AG09309 (cell line): ENCODE results near the gene RESF1.
A peak's percentile ranks its signal among the peaks of the same experiment; 100 is the strongest.

Experiments
- DNase-seq: peaks from one replicate; pipeline ENCODE4 v3.0.0-alpha.2; 2010; ENCODE audit warnings: low read depth
- H3K4me3 ChIP-seq: 2 replicates; pipeline ENCODE4 v1.5.1; 2011; ENCODE audit warnings: mild to moderate bottlenecking, low read depth, low read length, moderate library complexity; ENCODE audit not compliant: control insufficient read depth
- CTCF ChIP-seq: IDR thresholded peaks from 2 replicates; pipeline ENCODE4 v1.5.1; 2011; ENCODE audit warnings: mild to moderate bottlenecking, low read depth, low read length, inconsistent platforms; ENCODE audit not compliant: insufficient read depth, control insufficient read depth; ENCODE audit errors: missing control alignments

Gene RESF1, protein sequence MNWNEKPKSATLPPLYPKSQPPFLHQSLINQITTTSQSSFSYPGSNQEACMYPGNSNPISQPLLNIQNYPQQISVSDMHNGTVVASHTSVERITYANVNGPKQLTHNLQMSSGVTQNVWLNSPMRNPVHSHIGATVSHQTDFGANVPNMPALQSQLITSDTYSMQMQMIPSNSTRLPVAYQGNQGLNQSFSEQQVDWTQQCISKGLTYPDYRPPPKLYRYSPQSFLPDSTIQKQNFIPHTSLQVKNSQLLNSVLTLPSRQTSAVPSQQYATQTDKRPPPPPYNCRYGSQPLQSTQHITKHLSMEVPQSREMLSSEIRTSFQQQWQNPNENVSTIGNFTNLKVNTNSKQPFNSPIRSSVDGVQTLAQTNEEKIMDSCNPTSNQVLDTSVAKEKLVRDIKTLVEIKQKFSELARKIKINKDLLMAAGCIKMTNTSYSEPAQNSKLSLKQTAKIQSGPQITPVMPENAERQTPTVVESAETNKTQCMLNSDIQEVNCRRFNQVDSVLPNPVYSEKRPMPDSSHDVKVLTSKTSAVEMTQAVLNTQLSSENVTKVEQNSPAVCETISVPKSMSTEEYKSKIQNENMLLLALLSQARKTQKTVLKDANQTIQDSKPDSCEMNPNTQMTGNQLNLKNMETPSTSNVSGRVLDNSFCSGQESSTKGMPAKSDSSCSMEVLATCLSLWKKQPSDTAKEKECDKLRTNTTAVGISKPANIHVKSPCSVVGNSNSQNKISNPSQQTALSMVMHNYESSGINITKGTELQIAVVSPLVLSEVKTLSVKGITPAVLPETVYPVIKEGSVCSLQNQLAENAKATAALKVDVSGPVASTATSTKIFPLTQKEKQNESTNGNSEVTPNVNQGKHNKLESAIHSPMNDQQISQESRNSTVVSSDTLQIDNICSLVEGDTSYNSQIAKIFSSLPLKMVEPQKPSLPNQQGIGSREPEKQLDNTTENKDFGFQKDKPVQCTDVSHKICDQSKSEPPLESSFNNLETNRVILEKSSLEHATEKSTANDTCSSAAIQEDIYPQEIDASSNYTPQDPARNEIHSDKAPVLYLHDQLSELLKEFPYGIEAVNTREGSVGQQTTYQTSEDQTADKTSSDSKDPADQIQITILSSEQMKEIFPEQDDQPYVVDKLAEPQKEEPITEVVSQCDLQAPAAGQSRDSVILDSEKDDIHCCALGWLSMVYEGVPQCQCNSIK (N-terminal part only)

DNA sequence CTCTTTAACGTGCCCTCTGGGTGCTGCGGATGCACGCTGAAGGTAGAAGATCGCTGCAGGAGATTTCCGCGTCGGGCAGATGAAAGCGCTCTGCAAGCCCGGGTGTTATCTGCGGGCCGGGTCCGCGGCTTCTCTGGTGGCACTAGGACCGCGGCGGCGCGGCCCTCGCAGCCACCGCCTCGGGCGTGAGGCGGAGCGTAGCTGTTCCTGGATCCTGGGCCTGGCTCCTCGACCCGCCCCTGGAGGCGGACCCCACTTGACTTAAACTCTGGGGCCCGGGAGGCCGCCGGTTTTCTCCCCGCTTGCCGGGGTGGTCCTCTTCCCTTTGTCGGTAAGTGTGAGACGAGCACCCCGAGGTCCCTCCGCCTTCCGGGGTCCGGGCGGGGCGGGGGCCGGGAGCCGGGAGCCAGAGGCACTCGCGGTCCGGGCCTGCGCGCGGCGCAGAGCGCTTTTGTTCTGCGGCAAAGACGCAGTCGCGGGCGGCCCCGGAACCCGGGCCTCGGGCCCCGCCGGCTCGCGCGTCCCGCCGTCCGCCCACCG is at the start of gene RESF1:
RESF1 (plus strand) TSS at position 255 of the 540 bp plus-strand sequence. CDS start 21,541 bp downstream, outside the sequence.
- DNase-seq, result peak; percentile 25
- TF ChIP-seq CTCF, result no peak
- peak within 1 kb of the TSS; percentile 72 for H3K4me3 ChIP-seq

GRCh38 chr12:31914927-31915326 is 44.3 kb upstream of the RESF1 start:
- no peak for DNase-seq
- no peak for TF ChIP-seq CTCF
- no peak overlapping the region for H3K4me3 ChIP-seq

GRCh38 chr12:31915446-31915845 is 43.8 kb upstream of the RESF1 start:
- H3K4me3 ChIP-seq, result no peak overlapping the region
- no peak for DNase-seq
- TF ChIP-seq CTCF, result no peak

GRCh38 chr12:31922341-31923062 is 36.7 kb upstream of the RESF1 start:
- TF ChIP-seq CTCF, result no peak
- no peak for DNase-seq
- H3K4me3 ChIP-seq, result no peak overlapping the region

GRCh38 chr12:31923063-31923412 is 36.2 kb upstream of the RESF1 start:
- no peak for DNase-seq
- H3K4me3 ChIP-seq, result no peak overlapping the region
- no peak for TF ChIP-seq CTCF
